Activated CD8-positive, alpha-beta memory T cell treated with anti-CD3 and anti-CD28 coated beads for 24 hours (primary cell): ENCODE measurements around the gene OR2T35.

Source experiments
- DNase-seq: peaks from one replicate; pipeline ENCODE4 v3.0.0-alpha.2; 2020

The OR2T35 gene

DNA sequence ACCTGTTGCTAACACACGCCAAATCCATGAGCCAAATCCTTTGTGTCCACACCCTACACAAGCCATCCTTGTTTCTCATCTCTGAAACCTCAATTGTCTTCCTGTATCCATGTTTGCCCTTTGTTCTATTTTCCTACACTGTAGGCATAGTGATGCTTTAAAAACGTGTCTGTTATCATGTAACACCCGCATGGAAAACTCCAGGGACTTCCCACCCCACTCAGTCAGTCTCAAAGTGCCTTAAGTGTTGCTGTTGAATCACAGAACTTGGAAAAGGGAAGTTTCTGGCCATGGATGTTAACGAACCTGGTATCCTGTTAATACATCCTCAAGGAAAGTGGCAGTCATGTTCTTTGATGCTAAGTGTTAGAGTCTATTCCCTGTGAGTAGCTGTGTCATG lies 19.9 kb downstream of the OR2T35 start:
- no peak for DNase-seq

DNA sequence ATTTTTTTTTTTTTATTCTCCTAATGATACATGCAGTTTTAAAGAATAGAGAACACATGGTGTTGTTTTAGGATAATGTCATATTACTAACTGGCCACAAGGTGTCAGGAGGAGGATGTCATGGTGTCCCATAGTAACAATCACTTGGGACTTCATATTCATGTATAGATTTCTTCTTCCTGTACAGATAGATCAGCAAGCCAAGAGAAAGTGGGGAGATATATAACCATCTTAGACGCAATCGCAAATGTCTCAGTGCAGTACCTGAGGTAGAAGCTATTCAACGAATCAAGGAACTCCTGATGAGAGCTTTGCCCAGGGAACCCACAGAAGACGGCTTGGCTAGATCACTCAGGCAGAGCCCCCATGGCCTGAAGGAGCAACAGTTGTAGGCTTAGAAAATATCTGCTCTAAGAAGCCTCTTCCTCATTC lies 22.5 kb downstream of the OR2T35 start:
- no peak for DNase-seq

- DNase-seq = no peak
Observed at GRCh38 chr1:248621770-248622169, 23.3 kb downstream of the OR2T35 start.

GRCh38 chr1:248618878-248619277 lies 26.2 kb downstream of the OR2T35 start:
- peak; percentile 72 for DNase-seq

DNA sequence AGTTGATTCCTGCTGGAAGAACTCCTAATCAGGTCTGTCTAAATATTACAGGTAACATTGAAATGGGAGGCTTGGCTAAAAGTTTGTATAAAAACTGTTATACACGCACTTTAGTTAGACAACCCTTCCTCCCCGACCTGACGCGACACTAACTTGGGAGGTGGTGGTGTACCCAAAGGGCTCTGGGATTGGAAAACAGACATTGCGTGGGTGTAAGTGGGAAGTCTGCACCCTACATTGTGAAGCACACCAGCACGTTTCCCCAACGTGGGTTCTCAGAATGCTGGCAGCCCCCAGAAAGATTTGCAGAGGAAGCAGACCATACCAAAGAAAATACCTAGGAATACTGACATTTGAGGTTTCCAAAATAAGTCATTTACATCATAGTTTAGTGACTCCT lies 27.0 kb downstream of the OR2T35 start:
- DNase-seq = no peak

DNA sequence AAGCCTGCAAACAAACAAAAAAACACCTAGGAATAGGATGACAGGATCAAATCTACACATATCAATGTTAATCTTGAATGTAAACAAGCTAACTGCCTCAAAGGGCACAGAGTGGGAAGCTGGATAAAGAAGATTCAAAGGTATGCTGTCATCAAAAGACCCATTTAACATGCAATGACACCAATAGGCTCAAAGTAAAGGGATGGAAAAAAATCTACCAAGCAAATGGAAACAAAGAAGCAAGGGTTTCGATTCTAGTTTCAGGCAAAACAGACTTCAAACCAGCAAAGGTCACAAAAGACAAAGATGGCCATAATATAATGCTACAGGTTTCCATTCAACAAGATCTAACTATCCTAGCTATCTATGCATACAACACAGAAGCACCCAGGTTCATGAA lies 31.3 kb downstream of the OR2T35 start:
- DNase-seq = no peak

DNA sequence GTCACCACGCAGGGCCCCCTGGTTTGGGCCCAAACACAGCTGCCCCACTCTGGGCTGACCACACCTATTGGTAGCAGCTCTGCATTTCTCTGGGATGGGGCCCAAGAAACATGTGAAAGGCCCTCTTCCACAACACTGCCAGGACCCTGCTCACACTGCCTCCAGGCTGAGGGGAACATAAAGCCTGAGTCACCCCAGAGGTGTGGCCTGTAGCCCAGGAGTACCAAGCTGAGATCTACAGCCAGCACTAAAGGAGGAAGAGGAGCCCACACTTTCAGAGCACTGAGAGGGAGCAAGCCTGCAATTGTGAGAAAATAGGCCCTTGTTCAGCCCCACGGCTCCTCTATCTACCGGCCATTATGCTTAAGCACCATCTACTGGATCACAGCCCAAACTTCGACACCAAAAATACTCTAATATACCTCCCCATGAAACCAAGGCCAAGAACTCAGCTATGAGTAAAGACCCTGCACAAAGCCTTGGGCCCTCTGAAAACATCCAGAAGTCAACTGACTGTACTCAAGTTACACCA lies 33.1 kb downstream of the OR2T35 start:
- no peak for DNase-seq

- DNase-seq = no peak
Observed at GRCh38 chr1:248610301-248610700, 34.8 kb downstream of the OR2T35 start.

- no peak for DNase-seq
Observed at GRCh38 chr1:248599396-248599795, 45.7 kb downstream of the OR2T35 start.

DNA sequence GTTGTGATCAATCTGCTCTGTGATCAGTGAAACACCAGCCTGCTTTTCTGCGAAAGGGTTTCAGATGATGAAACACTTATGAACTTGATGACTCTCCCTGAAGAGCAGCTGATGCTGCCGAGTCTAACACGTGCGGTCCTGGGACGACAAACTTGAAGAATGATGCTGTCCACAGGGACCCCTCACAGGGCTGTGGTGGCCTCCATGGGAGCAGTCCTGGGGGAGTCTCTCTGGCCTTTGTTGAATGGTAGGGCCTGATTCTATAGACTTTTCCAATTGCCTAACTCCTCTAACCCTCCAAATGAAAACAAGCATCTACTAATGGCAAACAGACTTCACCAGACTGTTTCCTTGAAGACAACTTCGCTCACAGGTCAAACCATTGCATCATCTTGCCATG lies 47.5 kb downstream of the OR2T35 start, which contains the start of gene OR2T10:
TSS of gene OR2T10 (minus strand) at position 112 of the 400 bp plus-strand sequence. CDS start 3,932 bp downstream, outside the sequence.
- DNase-seq = no peak

DNA sequence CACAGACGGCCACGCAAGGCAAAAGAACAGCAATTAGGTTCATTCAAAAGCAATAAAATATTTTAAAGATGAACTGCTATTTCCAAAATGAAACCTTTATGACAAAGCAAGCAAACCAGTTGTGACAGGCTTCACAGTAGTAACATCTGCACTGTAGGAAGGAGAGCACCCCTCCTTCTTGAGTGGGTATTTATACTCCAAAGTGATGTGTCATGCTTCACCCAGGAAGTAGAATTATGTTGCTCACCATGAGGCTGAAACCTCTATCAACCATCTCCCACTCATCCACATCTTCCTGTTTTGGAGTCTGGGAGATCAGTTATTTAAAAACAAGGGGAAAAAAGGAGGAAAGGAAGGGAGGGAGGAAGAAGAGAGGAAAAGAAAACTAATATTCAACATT lies 48.5 kb downstream of the OR2T35 start:
- no peak for DNase-seq

- no peak for DNase-seq
Observed at GRCh38 chr1:248593226-248593625, 51.9 kb downstream of the OR2T35 start.

DNA sequence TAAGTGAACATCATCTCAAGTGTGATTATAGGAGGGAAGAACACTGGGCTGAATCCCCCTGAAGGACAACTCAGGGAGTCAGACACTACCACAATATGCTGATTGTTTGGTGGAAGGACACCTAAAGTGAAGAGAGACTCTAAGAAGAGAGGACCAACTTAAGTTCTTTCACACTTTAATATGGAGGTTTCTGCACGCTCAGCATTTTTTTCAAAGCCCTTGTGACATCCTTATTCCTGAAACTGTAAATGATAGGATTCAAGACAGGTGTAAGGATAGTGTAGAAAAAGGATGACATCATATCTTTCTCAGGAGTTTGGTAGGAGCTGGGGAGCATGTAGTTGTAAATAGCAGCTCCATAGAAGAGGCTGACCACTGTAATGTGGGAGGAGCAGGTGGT lies 52.4 kb downstream of the OR2T35 start:
- DNase-seq = no peak

GRCh38 chr1:248590055-248590454 lies 55.0 kb downstream of the OR2T35 start:
- no peak for DNase-seq

- DNase-seq = no peak
Observed at GRCh38 chr1:248589334-248589733, 55.7 kb downstream of the OR2T35 start.
